CD4-positive, alpha-beta T cell treated with Interleukin-15 for 1 hour (primary cell): Measurements from ENCODE around the gene STK33.
"Not testable (repeated sequence)": the region's sequence is repeated elsewhere in the genome, so short reads cannot be mapped to it uniquely, and the experiment has no call there.

Experiments used
- DNase-seq: peaks from one replicate; pipeline ENCODE4 v3.0.0-alpha.2; 2020

Gene STK33

DNA sequence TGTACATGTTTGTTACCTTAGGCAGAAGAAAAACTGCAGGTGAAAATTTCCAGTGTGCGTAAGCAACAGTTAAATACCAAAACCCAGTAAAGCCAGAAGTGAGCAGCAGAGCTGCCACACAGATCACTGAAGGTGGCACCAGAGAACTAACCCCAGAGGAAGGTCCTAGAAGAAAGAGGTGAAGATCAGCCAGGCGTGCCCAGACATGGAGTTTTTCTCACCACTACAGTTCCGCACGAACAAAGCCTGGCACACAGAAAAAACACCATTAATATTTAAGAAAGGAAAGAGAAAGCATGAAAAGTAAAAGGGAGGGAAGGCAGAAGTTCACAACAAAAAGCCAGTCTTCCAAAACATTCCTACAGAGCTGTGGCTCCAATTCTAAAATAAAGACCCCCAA, 60.7 kb downstream of the STK33 start:
- peak; percentile 18 for DNase-seq

DNA sequence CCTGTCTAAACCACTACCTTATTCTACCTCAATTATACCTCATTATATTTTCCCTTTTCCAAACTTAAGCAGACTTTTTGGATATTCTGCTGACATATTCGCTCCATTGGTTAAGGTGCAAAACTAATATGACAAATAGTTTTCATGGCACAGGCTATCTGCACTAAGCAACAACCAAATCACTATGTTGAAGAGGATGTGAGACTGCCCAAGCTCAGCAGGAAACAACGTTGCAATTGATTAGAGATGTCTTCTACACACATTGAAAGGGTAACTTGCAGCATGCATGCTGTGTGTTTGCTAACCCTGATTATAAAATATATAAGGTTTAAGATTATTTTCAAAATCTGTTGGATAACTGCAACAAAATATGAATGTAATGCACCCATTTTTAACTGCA, 61.6 kb downstream of the STK33 start:
- no peak for DNase-seq

DNA sequence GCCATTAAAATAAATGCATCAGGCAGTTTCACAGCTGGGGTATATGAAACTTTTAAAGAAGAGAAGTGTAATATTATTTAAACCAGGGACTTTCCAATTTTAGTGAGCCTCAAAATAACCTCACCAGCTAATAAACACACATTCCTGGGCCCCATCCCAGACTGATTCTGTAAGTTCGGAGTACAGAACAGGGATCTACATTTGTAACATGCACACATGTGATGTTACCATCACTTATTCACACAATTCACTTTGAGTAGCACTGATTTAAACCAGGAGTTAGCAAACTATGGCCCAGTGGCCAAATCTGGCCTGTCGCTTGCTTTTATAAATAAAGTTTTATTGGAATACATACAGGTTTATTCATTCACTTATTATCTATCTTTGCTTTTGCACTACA, 62.0 kb downstream of the STK33 start:
- DNase-seq: no peak

DNA sequence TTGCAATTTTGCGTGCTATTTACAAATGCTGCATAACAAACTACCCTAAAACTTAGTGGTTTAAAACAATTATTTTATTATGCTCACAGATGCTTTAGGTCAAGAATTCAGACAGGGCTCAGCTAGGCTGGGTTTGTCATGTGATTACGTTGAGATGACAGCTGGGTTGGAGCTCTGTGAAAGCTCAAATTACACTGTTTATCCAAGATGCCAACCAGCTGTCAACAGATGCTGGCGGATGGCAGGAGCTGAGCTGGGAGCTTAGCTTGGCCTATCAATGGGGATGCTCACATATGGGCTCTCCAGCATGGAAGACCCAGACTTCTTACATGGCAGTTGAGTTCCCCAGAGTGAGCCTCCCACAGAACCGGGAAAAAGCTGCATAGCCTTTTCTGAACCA, 62.7 kb downstream of the STK33 start:
- no peak for DNase-seq

- no peak for DNase-seq
Observed at GRCh38 chr11:8527939-8528338, 66.1 kb downstream of the STK33 start.

DNA sequence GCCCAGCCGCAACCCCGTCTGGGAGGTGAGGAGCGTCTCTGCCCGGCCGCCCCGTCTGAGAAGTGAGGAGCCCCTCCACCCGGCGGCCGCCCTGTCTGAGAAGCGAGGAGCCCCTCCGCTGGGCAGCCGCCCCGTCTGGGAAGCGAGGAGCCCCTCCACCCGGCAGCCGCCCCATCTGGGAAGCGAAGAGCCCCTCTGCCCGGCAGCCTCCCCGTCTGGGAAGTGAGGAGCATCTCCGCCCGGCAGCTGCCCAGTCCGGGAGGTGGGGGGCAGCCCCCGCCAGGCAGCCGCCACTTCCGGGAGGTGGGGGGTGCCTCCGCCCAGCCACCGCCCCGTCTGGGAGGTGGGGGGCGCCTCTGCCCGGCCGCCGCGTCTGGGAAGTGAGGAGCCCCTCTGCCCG, 70.6 kb downstream of the STK33 start:
- DNase-seq: no peak

GRCh38 chr11:8512547-8512946, 81.5 kb downstream of the STK33 start:
- DNase-seq: no peak

- no peak for DNase-seq
Observed at GRCh38 chr11:8503910-8504364, 90.1 kb downstream of the STK33 start.

DNA sequence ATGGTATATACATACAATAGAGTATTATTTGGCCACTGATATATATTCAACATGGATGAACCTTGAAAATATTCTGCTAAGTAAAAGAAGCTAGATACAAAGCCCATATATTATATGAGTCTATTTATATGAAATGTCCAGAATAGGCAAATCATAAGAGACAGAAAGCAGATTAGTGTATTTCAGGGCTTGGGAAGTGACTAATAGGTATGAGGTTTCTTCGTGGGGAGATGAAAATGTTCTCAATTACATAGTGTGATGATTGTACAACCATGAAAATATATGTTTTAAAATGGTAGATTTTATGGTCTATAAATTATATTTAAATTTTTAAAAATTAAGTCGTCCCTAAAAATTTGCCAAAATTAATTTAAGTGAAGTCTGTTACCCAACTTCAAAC, 92.2 kb downstream of the STK33 start:
- DNase-seq: no peak

- DNase-seq: no peak
Observed at GRCh38 chr11:8488395-8488794, 105.6 kb downstream of the STK33 start.

DNA sequence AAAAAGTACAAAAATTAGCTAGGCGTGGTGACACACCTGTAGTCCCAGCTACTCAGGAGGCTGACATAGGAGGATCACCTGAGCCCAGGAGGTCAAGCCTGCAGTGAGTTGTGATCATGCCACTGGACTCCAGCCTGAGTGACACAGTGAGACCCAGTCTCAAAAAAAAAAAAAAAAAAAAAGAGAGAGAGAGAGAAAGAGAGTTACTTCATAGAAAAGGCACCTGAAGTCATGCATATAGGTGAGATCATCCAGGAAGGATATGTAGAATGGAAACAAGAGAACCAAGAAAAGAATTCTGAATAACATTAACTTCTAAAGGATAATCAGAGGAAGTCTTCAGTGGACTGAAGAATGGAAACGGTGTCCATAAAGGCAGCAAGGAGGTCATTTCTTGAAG, 106.8 kb downstream of the STK33 start:
- no peak for DNase-seq

GRCh38 chr11:8484251-8484650, 109.8 kb downstream of the STK33 start:
- DNase-seq: no peak

DNA sequence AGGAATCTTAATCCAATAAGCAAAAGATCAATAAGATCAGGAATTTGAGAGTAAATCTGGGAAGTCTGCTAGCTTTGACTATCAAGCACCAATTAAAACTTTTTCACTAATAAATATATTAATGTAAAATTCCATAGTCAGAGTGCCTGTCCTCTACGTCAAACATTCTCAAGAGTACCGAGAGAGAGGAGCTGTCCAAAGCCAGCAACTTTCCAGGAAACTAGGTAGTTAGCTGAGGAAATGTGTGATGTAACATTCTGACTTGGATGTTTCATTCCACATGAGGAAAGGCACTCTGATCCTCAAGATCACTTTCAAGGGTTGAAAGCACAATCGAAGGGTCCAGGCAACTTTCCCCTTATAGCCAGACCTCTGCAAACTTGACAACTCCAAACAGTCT, 113.2 kb downstream of the STK33 start:
- DNase-seq: no peak

GRCh38 chr11:8477680-8478079, 116.3 kb downstream of the STK33 start:
- DNase-seq: no peak

DNA sequence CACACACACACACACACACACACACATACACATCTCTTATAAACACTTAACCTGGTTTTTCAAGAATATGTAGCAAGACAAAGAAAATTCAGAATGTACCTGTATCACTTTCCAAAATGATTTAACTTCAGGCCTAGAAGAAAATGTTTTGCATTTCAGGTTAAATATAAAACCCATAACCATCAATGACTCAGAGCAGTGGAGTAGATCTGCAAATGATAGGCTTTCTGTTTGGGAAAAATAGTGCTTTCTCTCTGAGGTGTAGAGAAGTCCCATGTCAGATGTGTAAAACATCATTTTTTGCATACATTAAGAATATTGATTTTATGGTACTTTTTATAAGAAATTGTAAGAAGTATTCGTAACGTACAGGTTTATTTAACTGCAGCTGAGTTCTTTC, 116.9 kb downstream of the STK33 start:
- no peak for DNase-seq

DNA sequence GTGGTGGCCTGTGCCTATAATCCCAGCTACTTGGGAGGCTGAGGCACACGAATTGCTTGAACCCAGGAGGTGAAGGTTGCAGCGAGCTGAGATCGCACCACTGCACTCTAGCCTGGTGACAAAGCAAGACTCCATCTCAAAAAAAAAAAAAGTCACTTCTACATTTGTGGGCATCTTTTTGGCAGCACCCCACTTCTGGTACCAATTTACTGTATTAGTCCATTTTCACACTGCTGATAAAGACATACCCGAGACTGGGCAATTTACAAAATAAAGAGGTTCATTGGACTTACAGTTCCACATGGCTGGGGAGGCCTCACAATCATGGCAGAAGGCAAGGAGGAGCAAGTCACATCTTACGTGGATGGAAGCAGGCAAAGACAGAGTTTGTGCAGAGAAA, 126.2 kb downstream of the STK33 start:
- not testable (repeated sequence) for DNase-seq

DNA sequence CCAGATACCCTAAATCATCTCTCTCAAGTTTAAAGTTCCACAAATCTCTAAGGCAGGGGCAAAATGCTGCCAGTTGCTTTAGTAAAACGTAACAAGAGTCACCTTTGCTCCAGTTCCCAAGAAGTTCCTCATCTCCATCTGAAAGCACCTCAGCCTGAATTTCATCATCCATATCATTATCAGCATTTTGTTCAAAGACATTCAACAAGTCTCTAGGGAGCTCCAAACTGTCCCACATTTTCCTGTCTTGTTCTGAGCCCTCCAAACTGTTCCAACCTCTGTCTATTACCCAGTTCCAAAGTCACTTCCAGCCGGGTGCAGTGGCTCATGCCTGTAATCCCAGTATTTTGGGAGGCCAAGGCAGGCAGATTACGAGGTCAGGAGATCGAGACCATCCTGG, 126.7 kb downstream of the STK33 start:
- DNase-seq: not testable (repeated sequence)

GRCh38 chr11:8466884-8467283, 127.1 kb downstream of the STK33 start:
- DNase-seq: not testable (repeated sequence)

GRCh38 chr11:8459711-8460399, 134.2 kb downstream of the STK33 start:
- DNase-seq: no peak

GRCh38 chr11:8442301-8442700, 151.7 kb downstream of the STK33 start:
- no peak for DNase-seq

- no peak for DNase-seq
Observed at GRCh38 chr11:8440649-8441048, 153.4 kb downstream of the STK33 start.

- no peak for DNase-seq
Observed at GRCh38 chr11:8429483-8429882, 164.5 kb downstream of the STK33 start.

DNA sequence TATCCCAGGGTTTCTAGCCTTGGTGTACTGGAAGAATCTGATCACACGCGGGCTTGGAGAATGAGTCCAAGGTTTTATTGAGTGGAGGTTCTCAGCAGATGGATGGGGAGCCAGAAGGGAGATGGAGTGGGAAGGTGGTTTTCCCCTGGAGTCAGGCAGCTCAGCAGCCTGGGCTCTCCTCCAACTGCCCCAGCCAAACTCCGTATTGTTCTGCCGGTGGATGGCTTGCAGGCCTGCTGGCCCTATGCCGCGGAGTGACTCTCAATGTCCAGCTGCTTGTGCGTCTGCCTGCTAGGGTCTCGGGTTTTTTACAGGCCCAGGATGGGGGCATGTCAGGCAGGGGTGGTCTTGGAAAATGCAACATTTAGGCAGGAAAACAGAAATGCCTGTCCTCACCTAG, 168.0 kb downstream of the STK33 start:
- no peak for DNase-seq

GRCh38 chr11:8415195-8415594, 178.8 kb downstream of the STK33 start:
- no peak for DNase-seq

- DNase-seq: no peak
Observed at GRCh38 chr11:8408151-8408941, 185.7 kb downstream of the STK33 start.
